ENCODE data around the gene XAGE2. TPM values are rescaled to one million over a fixed set of nuclear protein-coding genes. Genes with fewer than 3 reads are reported as not detected.
"Not testable (repeated sequence)": the region's sequence is repeated elsewhere in the genome, so short reads cannot be mapped to it uniquely, and the experiment has no call there.

XAGE2 gene
- under 1 TPM in 2 of 3 donors, not detected in 1; 0.19 to 0.42 TPM for polyA plus RNA-seq (ENCODE audit: insufficient read length in 3 of 3)

DNA sequence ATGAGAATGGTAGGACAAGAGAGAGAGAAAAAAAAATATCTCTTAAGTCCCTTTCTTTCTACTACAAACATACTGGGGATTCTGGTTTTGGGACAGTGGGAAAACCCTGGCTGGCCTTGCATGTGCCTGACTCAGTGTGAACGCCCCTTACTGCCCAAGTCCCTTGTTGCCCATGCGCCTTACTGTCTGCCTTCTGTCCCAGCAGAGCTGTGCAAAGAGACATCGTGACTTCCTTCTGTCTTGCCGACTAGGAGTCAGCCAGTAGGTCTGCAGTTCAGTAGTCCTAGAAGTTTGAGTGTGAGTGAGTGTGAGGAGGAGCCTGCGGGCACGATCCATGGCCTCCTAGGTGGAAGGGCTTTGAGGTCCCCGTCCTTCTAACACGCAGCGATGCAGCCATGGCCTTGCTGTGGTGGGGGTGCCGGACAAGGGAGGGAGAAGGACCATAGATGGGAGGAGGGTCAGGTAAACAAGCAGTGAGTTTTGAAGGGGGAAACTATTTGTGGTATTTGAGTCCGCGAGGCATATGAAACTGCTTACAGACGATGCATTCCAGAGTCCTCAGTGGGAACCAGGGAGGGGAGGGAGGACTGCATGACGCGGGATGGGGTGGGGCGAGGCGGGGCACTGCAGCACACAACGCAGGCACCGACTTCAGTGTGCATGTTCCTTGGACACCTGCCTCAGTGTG lies at the start of gene XAGE2:
Gene XAGE2 (plus strand): TSS at position 654 of the 688 bp plus-strand sequence. CDS start 994 bp downstream, outside the sequence.
- no peak for DNase-seq (ENCODE audit: low read depth in 3 of 3, low spot score in 2 of 3)

- DNase-seq (ENCODE audit: low read depth in 3 of 3, low spot score in 2 of 3): no peak
Observed at GRCh38 chrX:52337410-52337809, 31.4 kb upstream of the XAGE2 start.

DNA sequence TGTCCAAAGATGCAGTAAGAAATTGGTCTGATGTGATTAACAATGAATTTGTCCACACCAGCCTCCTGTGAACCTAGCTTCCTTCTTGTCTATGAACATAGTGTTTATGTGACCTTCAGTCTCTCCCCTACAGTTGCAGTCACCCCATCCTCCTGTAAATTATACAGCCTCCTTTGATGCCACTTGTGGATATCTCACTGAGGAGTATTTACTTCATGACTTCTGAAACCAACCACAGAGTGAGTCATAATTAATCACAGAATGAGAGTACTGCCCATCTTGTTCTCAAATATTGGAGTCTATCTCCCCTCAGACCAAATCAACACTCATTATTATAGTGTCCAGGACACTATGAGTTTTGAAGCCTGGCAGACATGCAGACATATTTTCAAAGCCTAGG lies 27.3 kb upstream of the XAGE2 start:
- DNase-seq (ENCODE audit: low read depth in 3 of 3, low spot score in 2 of 3): no peak

- DNase-seq (ENCODE audit: low read depth in 3 of 3, low spot score in 2 of 3): not testable (repeated sequence)
Observed at GRCh38 chrX:52343131-52343530, 25.7 kb upstream of the XAGE2 start.

GRCh38 chrX:52345402-52345801 lies 23.4 kb upstream of the XAGE2 start:
- not testable (repeated sequence) for DNase-seq (ENCODE audit: low read depth in 3 of 3, low spot score in 2 of 3)

DNA sequence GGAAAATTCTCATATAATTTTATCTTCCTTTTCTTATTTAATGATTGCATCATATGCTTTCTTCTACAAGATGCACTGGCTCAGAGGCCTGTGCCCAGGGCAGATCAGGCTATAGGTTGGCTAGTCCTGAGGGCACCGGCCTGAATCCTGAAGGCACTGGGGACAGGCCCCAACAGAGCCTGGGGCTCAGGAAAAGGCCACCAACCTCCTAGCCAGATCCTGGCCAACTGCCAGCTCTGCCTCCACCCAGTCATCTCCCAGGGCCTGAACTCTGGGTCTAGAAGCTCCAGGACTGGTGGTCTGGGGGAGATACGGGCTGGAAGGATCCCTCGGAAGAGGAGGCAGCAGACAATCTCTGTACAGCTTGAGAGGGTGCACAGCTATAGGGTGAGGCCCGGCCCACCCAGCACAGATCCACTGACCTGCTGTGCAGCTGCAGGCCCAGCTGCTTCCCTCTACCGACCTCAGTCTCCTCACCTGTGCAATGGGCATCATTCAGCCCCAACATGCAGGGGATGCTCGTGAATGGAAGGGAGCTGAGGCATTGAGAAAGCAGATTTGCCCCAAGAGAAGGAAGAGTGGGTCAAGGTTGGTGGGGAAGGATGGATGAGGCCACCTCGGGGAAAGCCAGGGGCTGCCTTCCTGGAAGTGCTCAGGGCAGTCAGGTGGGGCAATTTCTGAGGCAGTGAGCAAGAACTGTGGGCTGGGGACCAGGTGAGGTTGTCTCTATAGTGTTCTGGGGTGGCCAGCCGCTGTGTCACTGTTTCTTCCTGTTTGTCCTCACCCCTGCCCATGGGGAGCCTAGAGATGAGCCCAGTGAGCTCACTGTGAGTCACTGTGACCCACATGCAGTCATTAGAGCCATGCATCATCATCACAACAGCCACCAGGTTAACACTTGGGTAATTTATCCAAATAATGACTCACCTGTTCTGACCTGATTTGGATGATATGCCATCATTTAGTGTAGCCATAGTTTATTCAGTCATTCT lies 22.4 kb upstream of the XAGE2 start:
- no peak for DNase-seq (ENCODE audit: low read depth in 3 of 3, low spot score in 2 of 3)

DNA sequence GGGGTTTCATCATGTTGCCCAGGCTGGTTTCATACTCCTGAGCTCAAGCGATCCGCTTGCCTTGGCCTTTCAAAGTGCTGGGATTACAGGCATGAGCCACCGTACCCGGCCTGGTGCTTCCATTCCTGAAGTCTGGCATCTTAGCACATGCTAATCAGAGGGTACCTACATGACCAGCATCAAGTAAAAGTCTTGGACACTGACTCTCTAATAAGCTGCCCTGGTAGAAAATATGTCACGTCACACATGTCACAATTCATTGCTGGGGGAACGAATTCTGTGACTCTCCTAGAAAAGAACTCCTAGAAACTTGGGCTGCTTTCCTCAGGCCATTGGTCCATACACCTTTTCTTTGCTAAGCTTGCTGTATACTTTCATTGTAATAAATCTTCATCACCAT lies 19.1 kb upstream of the XAGE2 start:
- DNase-seq (ENCODE audit: low read depth in 3 of 3, low spot score in 2 of 3): no peak

GRCh38 chrX:52352551-52352950 lies 16.3 kb upstream of the XAGE2 start:
- DNase-seq (ENCODE audit: low read depth in 3 of 3, low spot score in 2 of 3): no peak

GRCh38 chrX:52353838-52354237 lies 15.0 kb upstream of the XAGE2 start:
- DNase-seq (ENCODE audit: low read depth in 3 of 3, low spot score in 2 of 3): no peak

DNA sequence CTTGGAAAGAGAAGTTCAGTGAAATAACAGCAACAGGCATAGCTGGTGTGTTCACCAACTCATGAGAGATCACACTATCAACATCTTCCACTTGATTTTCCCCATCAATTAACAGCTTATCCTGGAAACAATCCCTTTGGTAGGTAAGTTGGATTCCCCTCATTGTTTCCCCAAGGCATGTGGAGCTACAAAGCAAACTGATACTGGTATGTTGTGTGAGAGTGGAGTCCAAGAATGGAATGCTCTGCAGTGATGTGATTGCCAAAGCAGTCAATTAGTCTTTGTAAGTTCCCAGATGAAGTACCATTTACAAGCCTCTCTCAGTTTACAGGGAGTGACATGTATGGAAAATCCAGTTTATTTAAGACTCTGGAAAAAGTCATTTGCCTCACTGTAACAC lies 13.7 kb upstream of the XAGE2 start:
- DNase-seq (ENCODE audit: low read depth in 3 of 3, low spot score in 2 of 3): no peak

DNA sequence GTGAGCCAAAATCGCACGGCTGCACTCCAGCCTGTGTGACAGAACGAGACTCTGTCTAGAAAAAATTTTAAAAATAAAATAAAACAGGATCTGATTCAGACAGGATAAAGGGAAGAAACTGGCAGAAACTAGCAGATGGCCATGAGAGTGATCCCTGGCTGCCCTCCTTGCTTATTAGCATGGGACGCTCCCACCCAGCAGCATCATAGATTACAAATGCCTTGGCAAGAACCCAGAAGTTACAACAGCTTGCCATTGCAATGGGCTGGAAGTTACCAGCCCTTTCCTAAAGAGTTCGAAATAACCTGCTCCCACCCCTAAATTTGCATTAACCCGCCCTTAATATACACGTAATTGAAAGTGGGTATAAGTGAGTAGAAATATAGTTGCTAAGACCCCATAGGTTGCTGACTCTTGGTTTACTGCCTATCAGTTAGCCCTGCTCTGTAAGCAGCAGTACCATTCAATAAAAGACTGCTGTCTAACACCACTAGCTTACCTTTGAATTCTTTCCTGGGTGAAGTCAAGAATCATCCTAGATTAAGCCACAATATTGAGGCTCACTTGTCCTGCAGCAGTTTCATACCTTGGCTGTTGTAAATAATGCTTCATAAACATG lies 9.1 kb upstream of the XAGE2 start:
- no peak for DNase-seq (ENCODE audit: low read depth in 3 of 3, low spot score in 2 of 3)

DNA sequence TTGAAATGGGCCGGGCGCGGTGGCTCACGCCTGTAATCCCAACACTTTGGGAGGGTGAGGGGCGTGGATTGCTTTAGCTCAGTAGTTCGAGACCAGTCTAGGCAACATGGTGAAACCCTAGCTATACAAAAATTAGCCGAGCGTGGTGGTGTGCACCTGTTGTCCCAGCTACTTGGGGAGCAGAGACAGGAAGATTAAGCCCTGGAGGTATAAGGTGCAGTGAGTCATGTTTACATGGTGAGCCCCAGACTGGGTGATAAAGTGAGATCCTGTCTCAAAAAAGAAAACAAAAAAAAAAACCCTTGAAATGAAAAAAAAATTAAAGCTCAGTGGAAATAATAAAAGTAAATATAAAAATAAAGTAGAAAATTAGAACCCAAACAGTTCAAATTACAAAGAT lies 6.9 kb upstream of the XAGE2 start:
- no peak for DNase-seq (ENCODE audit: low read depth in 3 of 3, low spot score in 2 of 3)

DNA sequence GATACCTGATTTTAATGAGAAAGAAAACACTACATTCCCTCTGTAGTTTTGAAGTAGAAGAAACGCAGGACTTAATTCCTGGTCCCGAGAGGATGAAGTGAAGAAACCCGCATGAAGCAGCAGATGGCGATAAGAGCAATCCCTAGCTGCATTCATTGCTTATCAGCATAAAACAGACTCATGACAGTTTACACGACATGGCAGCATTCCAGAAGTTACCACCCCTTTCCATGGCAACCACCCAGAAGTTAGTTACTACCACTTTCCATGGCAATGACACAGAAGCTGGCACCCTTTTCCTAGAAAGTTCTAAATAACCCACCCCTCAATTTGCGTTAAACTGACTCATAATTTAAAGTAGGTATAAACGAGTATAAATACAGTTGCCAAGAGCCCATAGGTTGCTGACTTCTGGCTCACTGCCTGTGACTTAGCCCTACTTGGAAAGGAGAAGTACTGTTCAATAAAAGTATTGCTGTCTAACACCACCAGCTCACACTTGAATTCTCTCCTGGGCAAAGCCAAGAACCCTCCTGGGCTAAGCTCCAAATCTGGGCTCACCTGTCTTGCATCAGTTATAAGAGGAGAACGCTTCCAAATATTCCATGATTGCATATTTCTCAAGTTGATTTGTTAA lies 5.5 kb upstream of the XAGE2 start:
- DNase-seq (ENCODE audit: low read depth in 3 of 3, low spot score in 2 of 3): no peak

DNA sequence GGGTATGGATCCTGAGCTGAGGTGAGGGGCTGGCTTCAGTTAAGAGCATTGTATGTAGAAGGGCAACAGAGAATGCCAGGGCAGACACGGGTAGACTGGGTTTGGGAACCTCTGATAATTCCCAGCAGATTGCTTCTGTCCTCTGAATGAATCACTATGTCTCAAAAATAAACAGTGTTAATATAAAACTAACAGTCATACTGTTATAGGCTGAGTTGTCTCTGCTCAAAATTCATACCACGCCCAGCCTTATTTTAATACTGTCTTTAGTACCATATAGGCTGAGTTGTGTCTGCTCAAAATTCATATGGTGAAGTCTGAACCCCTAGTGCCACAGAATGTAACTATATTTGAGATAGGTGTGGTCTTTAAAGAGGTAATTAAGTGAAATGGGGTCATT lies 10.0 kb downstream of the XAGE2 start:
- no peak for DNase-seq (ENCODE audit: low read depth in 3 of 3, low spot score in 2 of 3)

GRCh38 chrX:52380993-52381392 lies 12.2 kb downstream of the XAGE2 start:
- DNase-seq (ENCODE audit: low read depth in 3 of 3, low spot score in 2 of 3): no peak

DNA sequence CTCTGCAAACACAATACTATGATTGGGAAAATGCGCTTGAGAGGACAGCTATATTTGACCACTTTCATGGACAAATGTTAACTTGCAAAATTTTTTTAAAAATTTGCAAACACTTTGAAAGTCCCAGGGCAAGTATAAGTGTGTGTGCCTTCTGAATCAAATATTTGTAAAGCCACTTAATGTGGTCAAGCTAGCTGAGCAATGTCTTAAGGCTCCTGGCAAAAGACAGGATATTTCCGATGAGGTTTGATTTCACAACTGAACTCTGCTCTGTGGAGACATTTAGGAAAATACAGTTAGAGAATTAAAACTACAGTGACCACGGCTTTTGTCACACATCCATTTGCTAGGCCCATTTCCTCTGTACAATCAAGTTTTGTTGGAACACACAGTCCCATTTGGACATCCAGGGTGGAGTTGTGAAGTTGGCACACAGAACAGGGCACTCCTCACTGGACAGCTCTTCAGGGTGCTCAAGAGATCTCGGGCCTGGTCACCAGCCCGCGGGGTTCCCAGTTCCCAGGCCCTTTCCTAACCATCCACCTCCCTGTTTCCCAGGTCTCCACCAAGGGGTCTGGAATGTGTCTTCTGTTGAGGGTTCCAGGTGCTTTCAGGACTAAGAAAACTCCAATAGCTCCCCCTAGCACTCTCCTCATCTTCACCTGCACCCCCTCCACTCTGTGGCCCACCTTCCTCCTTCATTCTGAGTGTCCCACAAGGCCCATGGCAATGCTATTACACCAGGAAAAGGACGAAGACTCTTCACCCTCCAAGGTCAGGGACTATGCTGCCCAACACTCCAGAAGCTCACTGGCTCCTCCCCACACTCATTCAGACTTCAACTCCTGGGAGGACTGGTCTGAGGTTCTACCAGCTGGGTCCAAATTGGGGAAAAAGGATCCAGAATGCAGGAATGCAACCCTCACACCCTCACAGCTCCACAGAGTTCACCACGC lies 41.9 kb downstream of the XAGE2 start:
- no peak for DNase-seq (ENCODE audit: low read depth in 3 of 3, low spot score in 2 of 3)

GRCh38 chrX:52415304-52415703 lies 46.5 kb downstream of the XAGE2 start:
- DNase-seq (ENCODE audit: low read depth in 3 of 3, low spot score in 2 of 3): no peak

GRCh38 chrX:52416816-52417215 lies 48.0 kb downstream of the XAGE2 start:
- DNase-seq (ENCODE audit: low read depth in 3 of 3, low spot score in 2 of 3): no peak

DNA sequence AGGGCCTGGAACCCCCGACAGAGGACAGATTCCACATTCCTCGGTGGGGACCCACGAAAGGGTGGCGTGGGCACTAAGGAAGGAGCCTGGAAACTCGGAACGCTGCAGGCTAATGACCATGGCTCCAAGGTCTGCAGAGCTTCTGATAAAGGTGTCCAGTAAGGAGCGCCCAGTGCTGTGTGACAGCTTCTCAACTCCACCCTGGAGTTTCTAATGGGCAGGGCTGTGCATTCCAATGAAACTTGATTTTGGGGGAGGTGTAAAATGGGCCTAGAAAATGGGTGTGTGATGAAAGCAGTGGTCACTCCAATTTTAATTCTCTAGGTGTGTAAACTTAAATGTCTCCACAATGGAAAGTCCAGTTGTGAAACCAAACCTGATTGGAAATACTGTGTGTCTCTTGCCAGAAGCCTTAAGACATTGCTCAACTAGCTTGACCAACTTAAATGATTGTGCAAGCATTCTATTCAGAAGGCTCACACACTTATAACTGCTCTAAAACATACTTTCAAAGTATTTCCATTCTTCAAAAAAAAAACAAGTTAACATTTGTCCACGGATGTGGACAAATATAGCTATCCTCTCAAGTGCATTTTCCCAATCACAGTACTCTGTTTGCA lies 52.1 kb downstream of the XAGE2 start:
- DNase-seq (ENCODE audit: low read depth in 3 of 3, low spot score in 2 of 3): no peak
